Gastroesophageal sphincter (tissue), 3 donors: ENCODE results near the gene GRIA4.

ENCODE experiments used
- CTCF ChIP-seq, 4 experiments: fragments of 200-600 bp in 2 of 4; fragments of 450-650 bp in 2 of 4; sonication (generic) in 1 of 4; IDR thresholded peaks; one replicate each; pipeline ENCODE4 v1.5.1; 2017 to 2019; ENCODE audit warnings: antibody characterized with exemption in 4 of 4, mild to moderate bottlenecking in 2 of 4, moderate library complexity in 2 of 4
- POLR2A ChIP-seq, 2 donors: fragments of 450-650 bp; IDR thresholded peaks; one replicate each; pipeline ENCODE4 v1.6.1; 2017; ENCODE audit warnings: antibody characterized with exemption in 2 of 2, mild to moderate bottlenecking in 2 of 2, moderate library complexity in 1 of 2

- TF ChIP-seq POLR2A (IDR thresholded peaks at IDR 0.05) (no peak), CTCF (IDR thresholded peaks at IDR 0.05) (no peak)
Measured at GRCh38 chr11:105718641-105719040, 108.8 kb downstream of the GRIA4 start.
